Chondrocyte (in vitro differentiated cells): ENCODE measurements around the gene XRCC3. TPM values are rescaled to one million over a fixed set of nuclear protein-coding genes. Genes with fewer than 3 reads are reported as not detected.

ENCODE experiments used
- DNase-seq: peaks from one replicate; pipeline ENCODE4 v3.0.0; 2021; ENCODE audit warnings: mixed read lengths, low spot score
- H3K27ac Mint-ChIP-seq: one replicate; pipeline ENCODE4 v1.8.0; 2021; ENCODE audit warnings: mild to moderate bottlenecking, moderate library complexity, mixed read lengths; ENCODE audit not compliant: unreplicated experiment
- H3K27me3 Mint-ChIP-seq: 2 replicates; pipeline ENCODE4 v1.8.0; 2021; ENCODE audit warnings: low read depth, mixed read lengths
- H3K36me3 Mint-ChIP-seq: 2 replicates; pipeline ENCODE4 v1.8.0; 2021; ENCODE audit warnings: low read depth, mixed read lengths
- H3K4me1 Mint-ChIP-seq: 2 replicates; pipeline ENCODE4 v1.8.0; 2021; ENCODE audit warnings: low read depth, mild to moderate bottlenecking, mixed read lengths
- H3K4me3 Mint-ChIP-seq: one replicate; pipeline ENCODE4 v1.8.0; 2021; ENCODE audit warnings: mild to moderate bottlenecking, moderate library complexity, mixed read lengths; ENCODE audit not compliant: unreplicated experiment
- H3K9me3 Mint-ChIP-seq: 2 replicates; pipeline ENCODE4 v1.8.0; 2021; ENCODE audit warnings: low read depth, mixed read lengths
- CTCF ChIP-seq: fragments of 200-600 bp; sonication (generic); IDR thresholded peaks from 2 replicates; pipeline ENCODE4 v1.5.0; 2021; ENCODE audit warnings: antibody characterized with exemption, mild to moderate bottlenecking, moderate library complexity
- total RNA-seq: library from RNA; stranded (reverse); gene quantifications from 3 replicates; pipeline ENCODE4 v1.2.1, GENCODE V29; 2021

The XRCC3 gene
- total RNA-seq, 1 donor from 2014 or later: 3.4 TPM

DNA sequence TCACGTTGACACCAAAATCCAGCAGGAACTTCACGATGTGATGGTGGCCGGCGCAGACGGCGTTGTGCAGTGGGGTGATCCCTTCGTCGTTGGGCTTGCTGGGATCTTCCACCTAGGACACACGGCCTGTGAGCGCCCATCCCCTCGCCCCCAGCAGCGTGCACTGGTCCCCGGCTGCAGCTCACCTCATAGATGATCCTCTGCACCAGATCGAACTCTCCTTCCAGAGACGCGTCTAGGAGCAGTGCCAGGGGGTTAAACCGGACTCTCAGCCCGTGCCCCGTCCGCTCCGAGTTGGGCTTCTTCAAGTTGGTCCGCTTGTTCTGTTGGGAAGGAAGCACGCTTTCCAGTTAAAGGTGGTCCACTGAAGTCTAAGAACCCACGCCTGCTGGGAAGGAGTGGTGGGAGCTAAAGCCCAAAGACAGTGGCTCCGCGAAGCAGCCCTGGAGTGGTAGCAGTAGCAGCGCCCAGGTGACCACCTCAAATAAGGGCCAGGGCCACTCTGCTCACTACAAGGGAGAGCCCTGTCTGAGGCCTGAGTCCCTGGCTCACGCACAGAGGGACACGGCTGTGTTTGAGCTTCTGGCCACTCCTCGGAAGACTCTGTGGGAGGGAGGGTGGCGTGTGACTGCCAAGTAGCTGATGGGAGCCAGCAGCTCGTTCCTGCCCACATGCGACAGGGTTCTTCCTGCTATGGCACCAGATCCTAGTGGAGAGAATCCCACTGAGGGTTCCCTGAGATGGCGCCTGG lies 23.6 kb upstream of the XRCC3 start:
- DNase-seq: peak; percentile 75
- no peak overlapping the region for H3K4me3 Mint-ChIP-seq

DNA sequence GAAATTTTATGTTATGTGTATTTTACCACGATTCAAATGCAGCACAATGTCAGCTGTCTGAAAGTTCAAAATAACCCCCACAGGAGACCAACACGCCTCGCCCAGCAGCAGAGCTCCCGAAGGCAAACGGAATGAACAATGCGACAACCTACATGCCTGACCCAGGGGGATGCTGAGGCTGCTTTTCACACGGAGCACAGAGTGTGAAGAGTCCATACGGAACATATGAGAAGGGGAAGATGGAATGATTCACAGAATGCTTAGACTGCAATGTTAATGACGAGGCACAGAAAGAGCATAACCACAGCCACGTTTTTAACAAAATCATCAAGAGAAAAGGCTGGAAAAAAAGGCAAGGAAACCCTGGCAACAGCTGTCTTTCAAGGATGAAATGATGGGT lies 22.9 kb upstream of the XRCC3 start:
- Mint-ChIP-seq H3K27ac (no peak overlapping the region), H3K4me3 (no peak overlapping the region), H3K36me3 (peaks cover 9% of the 10 kb centered on the region), H3K27me3 (no peaks in the 10 kb centered on the region), H3K4me1 (peaks cover 18% of the 10 kb centered on the region), H3K9me3 (no peaks in the 10 kb centered on the region)
- DNase-seq: peak; percentile 35
- no peak for TF ChIP-seq CTCF

More for the DNA sequence above, 23.6 kb upstream of the XRCC3 start:
- H3K9me3 Mint-ChIP-seq: no peaks in the 10 kb centered on the region
- H3K27ac Mint-ChIP-seq: no peak overlapping the region
- H3K36me3 Mint-ChIP-seq: peaks cover 6% of the 10 kb centered on the region
- no peak for TF ChIP-seq CTCF
- no peaks in the 10 kb centered on the region for H3K27me3 Mint-ChIP-seq
- peaks cover 18% of the 10 kb centered on the region for H3K4me1 Mint-ChIP-seq

GRCh38 chr14:103737432-103738045 lies 22.3 kb upstream of the XRCC3 start:
- Mint-ChIP-seq H3K36me3 (peaks cover 13% of the 10 kb centered on the region), H3K27ac (no peak overlapping the region), H3K9me3 (no peaks in the 10 kb centered on the region), H3K4me1 (peaks cover 18% of the 10 kb centered on the region), H3K4me3 (no peak overlapping the region), H3K27me3 (no peaks in the 10 kb centered on the region)
- no peak for TF ChIP-seq CTCF
- DNase-seq: peak; percentile 70

GRCh38 chr14:103736546-103737431 lies 21.5 kb upstream of the XRCC3 start:
- no peaks in the 10 kb centered on the region for H3K9me3 Mint-ChIP-seq
- no peak overlapping the region for H3K27ac Mint-ChIP-seq
- TF ChIP-seq CTCF: no peak
- peaks cover 18% of the 10 kb centered on the region for H3K4me1 Mint-ChIP-seq
- H3K36me3 Mint-ChIP-seq: peaks cover 15% of the 10 kb centered on the region
- no peaks in the 10 kb centered on the region for H3K27me3 Mint-ChIP-seq
- H3K4me3 Mint-ChIP-seq: no peak overlapping the region
- peak; percentile 55 for DNase-seq
